B cell (primary cell): ENCODE results near the gene MOB1B. TPM values are rescaled to one million over a fixed set of nuclear protein-coding genes. Genes with fewer than 3 reads are reported as not detected.
"Not testable (repeated sequence)": the region's sequence is repeated elsewhere in the genome, so short reads cannot be mapped to it uniquely, and the experiment has no call there.

Experiments
- ATAC-seq: fragments of 200-7000 bp; cut with Tn5 transposase; one replicate; pipeline ENCODE4 v1.10.0; 2021; ENCODE audit warnings: low read depth, mild to moderate bottlenecking, moderate number of reproducible peaks, moderate library complexity
- CTCF ChIA-PET: fragments of 350-600 bp; sonication (Branson Sonifier 250); formaldehyde crosslinking; loops from one replicate; lab custom pipeline; 2021; ENCODE audit warnings: antibody characterized with exemption, inconsistent platforms; lab: Charles Lee
- POLR2A ChIA-PET: fragments of 350-600 bp; sonication (Branson Sonifier 250); formaldehyde crosslinking; loops from one replicate; lab custom pipeline; 2021; ENCODE audit warnings: antibody characterized with exemption; lab: Charles Lee
- DNase-seq: peaks from one replicate; pipeline ENCODE4 v3.0.0; 2013
- H2AFZ ChIP-seq: 2 replicates; pipeline ENCODE4 v1.6.1; 2012; ENCODE audit warnings: mild to moderate bottlenecking, low read depth, low read length; ENCODE audit not compliant: insufficient read depth, poor library complexity, severe bottlenecking
- H3K27ac ChIP-seq, 2 donors: 1 replicate in 1 of 2; 2 replicates in 1 of 2; pipeline ENCODE4 v1.5.1; 2012 to 2013; ENCODE audit warnings: low read length in 2 of 2, mild to moderate bottlenecking in 2 of 2, moderate library complexity in 1 of 2
- H3K27me3 ChIP-seq, 4 experiments: fragments of 200-600 bp in 1 of 4; sonication (generic) in 1 of 4; replicated peaks in 1 of 4; 1 replicate in 2 of 4; 2 replicates in 2 of 4; pipeline versions ENCODE4 v1.6.1 to v1.7.0; 2013 to 2016; ENCODE audit warnings: low read length in 3 of 4, mild to moderate bottlenecking in 2 of 4, mixed read lengths in 1 of 4, moderate library complexity in 1 of 4; ENCODE audit not compliant: insufficient read depth in 4 of 4, control insufficient read depth in 3 of 4; ENCODE audit errors: control extremely low read depth in 1 of 4
- H3K36me3 ChIP-seq, 2 experiments: replicated peaks in 1 of 2; 1 replicate in 1 of 2; 2 replicates in 1 of 2; pipeline versions ENCODE4 v1.6.1 to v1.7.1; 2013; ENCODE audit warnings: low read length in 1 of 2; ENCODE audit not compliant: insufficient read depth in 2 of 2, control insufficient read depth in 1 of 2; ENCODE audit errors: control extremely low read depth in 1 of 2, extremely low read depth in 1 of 2
- H3K4me1 ChIP-seq, 2 donors: fragments of 200-600 bp in 1 of 2; sonication (generic) in 1 of 2; 1 replicate in 1 of 2; 2 replicates in 1 of 2; pipeline versions ENCODE4 v1.5.1 to v1.6.1; 2013 to 2017; ENCODE audit warnings: low read length in 2 of 2; ENCODE audit not compliant: control insufficient read depth in 2 of 2, insufficient read depth in 2 of 2
- H3K4me2 ChIP-seq: replicated peaks from 2 replicates; pipeline ENCODE3; 2012; ENCODE audit warnings: mild to moderate bottlenecking, low read depth, low read length; ENCODE audit not compliant: poor library complexity, severe bottlenecking
- H3K4me3 ChIP-seq, 5 experiments: fragments of 200-600 bp in 1 of 5; sonication (generic) in 1 of 5; 1 replicate in 3 of 5; 2 replicates in 2 of 5; pipeline versions ENCODE4 v1.5.1 to v1.7.0; 2011 to 2016; ENCODE audit warnings: low read length in 4 of 5, mild to moderate bottlenecking in 4 of 5, low read depth in 2 of 5, control low read depth in 1 of 5, moderate library complexity in 1 of 5; ENCODE audit not compliant: insufficient read depth in 1 of 5; ENCODE audit errors: control extremely low read depth in 1 of 5, extremely low read depth in 1 of 5
- H3K79me2 ChIP-seq: fragments of 200-600 bp; sonication (generic); one replicate; pipeline ENCODE4 v1.6.0; 2016; ENCODE audit warnings: low read length; ENCODE audit not compliant: control insufficient read depth, insufficient read depth
- H3K9ac ChIP-seq: fragments of 200-600 bp; sonication (generic); 2 replicates; pipeline ENCODE4 v1.6.1; 2017; ENCODE audit warnings: mild to moderate bottlenecking, low read length, moderate library complexity
- H3K9me3 ChIP-seq, 3 donors: one replicate each; pipeline versions ENCODE4 v1.6.1 to v1.7.1; 2013; ENCODE audit warnings: low read length in 2 of 3; ENCODE audit not compliant: control insufficient read depth in 2 of 3, insufficient read depth in 1 of 3; ENCODE audit errors: control extremely low read depth in 1 of 3
- H4K20me1 ChIP-seq: 2 replicates; pipeline ENCODE4 v1.6.0; 2012; ENCODE audit warnings: mild to moderate bottlenecking, low read length; ENCODE audit not compliant: insufficient read depth, control insufficient read depth, poor library complexity, severe bottlenecking
- H3K27ac Mint-ChIP-seq: one replicate; pipeline ENCODE4 v1.8.0; 2021; ENCODE audit warnings: mixed read lengths
- H3K27me3 Mint-ChIP-seq: one replicate; pipeline ENCODE4 v1.8.0; 2021; ENCODE audit warnings: mixed read lengths
- H3K4me1 Mint-ChIP-seq: one replicate; pipeline ENCODE4 v1.8.0; 2021; ENCODE audit warnings: mixed read lengths
- H3K4me3 Mint-ChIP-seq: one replicate; pipeline ENCODE4 v1.8.0; 2021; ENCODE audit warnings: mixed read lengths
- H3K9me3 Mint-ChIP-seq: one replicate; pipeline ENCODE4 v1.8.0; 2022; ENCODE audit warnings: mixed read lengths; ENCODE audit not compliant: insufficient read depth
- EZH2 ChIP-seq: IDR thresholded peaks from 2 replicates; pipeline ENCODE4 v1.6.1; 2012; ENCODE audit warnings: borderline replicate concordance, low read depth, mild to moderate bottlenecking, moderate library complexity, low read length; ENCODE audit not compliant: insufficient read depth, poor library complexity, severe bottlenecking
- WGBS: methylation state at CpG from one replicate; pipeline ENCODE4 v1.1.5; 2013; ENCODE audit warnings: missing lambda C conversion rate; ENCODE audit not compliant: insufficient coverage; 5-methylcytosine and 5-hydroxymethylcytosine counted together
- intact Hi-C: fragments of 100-400 bp; cut with micrococcal nuclease; formaldehyde crosslinking; loops from one replicate; pipeline ENCODE4 v1.10.0; 2022
- polyA plus RNA-seq: library from polyadenylated mRNA; depleted of rRNA; stranded (reverse); fragments of >200 nt; gene quantifications from 2 replicates; pipeline ENCODE4 v1.2.3, GENCODE V29; 2012
- total RNA-seq, 2 donors: library from RNA; stranded (reverse); fragments of 120-200 nt in 1 of 2; gene quantifications; 1 replicate in 1 of 2; 2 replicates in 1 of 2; pipeline versions ENCODE4 v1.2.3 to v1.2.4, GENCODE V29; 2013 to 2022
- TF ChIP-seq, protein P1 (sequence below): fragments of 200-600 bp; IDR thresholded peaks from one replicate; pipeline ENCODE4 v1.8.0; 2022; ENCODE audit warnings: antibody characterized with exemption, mild to moderate bottlenecking

MOB1B gene
- total and polyA plus RNA-seq, 2 donors (not counting 1 experiment from before 2014, with no cell fraction given), result 2.3 to 30.4 TPM

DNA sequence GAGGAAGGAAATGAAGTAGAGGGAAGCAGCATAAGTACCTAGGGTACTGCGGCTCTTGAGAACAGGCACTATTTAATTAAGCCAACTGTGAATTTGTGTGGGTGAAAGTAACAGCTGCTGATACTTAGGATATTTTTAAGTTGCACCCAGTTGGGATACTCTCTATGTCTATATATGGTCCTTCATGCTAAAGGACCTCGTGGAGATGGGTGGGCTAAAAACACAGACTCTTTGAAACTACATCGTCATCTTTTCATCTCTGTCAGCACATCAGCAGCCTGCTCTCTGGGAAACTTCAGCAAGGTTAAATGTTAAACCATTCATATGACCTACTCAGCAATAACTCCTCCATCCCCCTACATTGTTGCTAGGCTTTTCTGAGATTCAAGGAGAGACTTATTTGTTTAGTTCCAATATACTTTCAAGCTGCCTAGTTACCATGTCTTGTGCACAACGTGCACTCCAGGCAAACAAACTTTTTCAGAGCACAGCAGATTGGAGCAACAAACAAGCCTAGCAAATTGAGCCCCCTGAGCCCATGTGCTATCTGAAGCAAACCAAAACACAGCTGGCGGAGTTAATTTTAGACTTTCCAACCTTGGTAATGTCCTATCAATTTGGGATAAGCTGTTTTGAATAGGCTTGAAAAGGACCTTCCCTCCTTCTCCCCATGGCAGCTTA is 6.2 kb upstream of the MOB1B start:
- no peak overlapping the region for H3K4me2 ChIP-seq
- peaks cover 0 to 7% of the 10 kb centered on the region in 2 donors for H3K4me1 ChIP-seq
- DNase-seq (no peak), ATAC-seq (no peak)
- CTCF ChIA-PET, result no interaction called here
- H3K9me3 ChIP-seq, result no peaks in the 10 kb centered on the region
- H3K4me3 ChIP-seq, result no peak overlapping the region
- TF ChIP-seq, protein P1, sequence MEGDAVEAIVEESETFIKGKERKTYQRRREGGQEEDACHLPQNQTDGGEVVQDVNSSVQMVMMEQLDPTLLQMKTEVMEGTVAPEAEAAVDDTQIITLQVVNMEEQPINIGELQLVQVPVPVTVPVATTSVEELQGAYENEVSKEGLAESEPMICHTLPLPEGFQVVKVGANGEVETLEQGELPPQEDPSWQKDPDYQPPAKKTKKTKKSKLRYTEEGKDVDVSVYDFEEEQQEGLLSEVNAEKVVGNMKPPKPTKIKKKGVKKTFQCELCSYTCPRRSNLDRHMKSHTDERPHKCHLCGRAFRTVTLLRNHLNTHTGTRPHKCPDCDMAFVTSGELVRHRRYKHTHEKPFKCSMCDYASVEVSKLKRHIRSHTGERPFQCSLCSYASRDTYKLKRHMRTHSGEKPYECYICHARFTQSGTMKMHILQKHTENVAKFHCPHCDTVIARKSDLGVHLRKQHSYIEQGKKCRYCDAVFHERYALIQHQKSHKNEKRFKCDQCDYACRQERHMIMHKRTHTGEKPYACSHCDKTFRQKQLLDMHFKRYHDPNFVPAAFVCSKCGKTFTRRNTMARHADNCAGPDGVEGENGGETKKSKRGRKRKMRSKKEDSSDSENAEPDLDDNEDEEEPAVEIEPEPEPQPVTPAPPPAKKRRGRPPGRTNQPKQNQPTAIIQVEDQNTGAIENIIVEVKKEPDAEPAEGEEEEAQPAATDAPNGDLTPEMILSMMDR, result no peak
- TF ChIP-seq EZH2, result no peak
- H3K27me3 ChIP-seq, result no peaks in the 10 kb centered on the region
- intact Hi-C loops, result no loop called here
- POLR2A ChIA-PET, result no interaction called here
- no peak overlapping the region for H3K27ac ChIP-seq
- H3K9ac ChIP-seq, result no peak overlapping the region
- H3K36me3 ChIP-seq, result no peaks in the 10 kb centered on the region
- Mint-ChIP-seq H3K4me1 (peaks cover 7% of the 10 kb centered on the region), H3K27ac (no peak overlapping the region), H3K9me3 (no peaks in the 10 kb centered on the region), H3K27me3 (no peaks in the 10 kb centered on the region), H3K4me3 (no peak overlapping the region)
- WGBS, result 0% methylated on average over 1 of the region's 5 CpGs
- H4K20me1 ChIP-seq, result no peaks in the 10 kb centered on the region
- H2AFZ ChIP-seq, result no peak overlapping the region
- no peaks in the 10 kb centered on the region for H3K79me2 ChIP-seq

- not testable (repeated sequence) for H3K9me3 Mint-ChIP-seq, ATAC-seq
Measured at GRCh38 chr4:70898581-70898980, 3.6 kb upstream of the MOB1B start.

More at GRCh38 chr4:70898581-70898980, 3.6 kb upstream of the MOB1B start:
- DNase-seq, H3K36me3 ChIP-seq, POLR2A ChIA-PET, H3K27ac ChIP-seq, intact Hi-C loops, H3K4me3 ChIP-seq, CTCF ChIA-PET, H3K9ac ChIP-seq, H4K20me1 ChIP-seq, H3K4me2 ChIP-seq, H3K27ac Mint-ChIP-seq, H2AFZ ChIP-seq, H3K27me3 ChIP-seq, H3K9me3 ChIP-seq, H3K27me3 Mint-ChIP-seq, H3K4me3 Mint-ChIP-seq: not testable (repeated sequence)
- Histone ChIP-seq H3K79me2 (peaks cover 21% of the 10 kb centered on the region), H3K4me1 (peaks cover 12 to 20% of the 10 kb centered on the region in 2 donors)
- peaks cover 22% of the 10 kb centered on the region for H3K4me1 Mint-ChIP-seq
- no CpG with 5 or more reads among the region's 6 CpGs for WGBS
